Measurements from ENCODE around the gene DCANP1.

DCANP1 gene

GRCh38 chr5:135455876-135456237 is 8.7 kb upstream of the DCANP1 start:
- DNase-seq (ENCODE audit: low read depth): no peak
- no peak for TF ChIP-seq CTCF (conservative IDR thresholded peaks at IDR 0.05; ENCODE audit: low read depth, low read length)
- no peak overlapping the region for H3K4me3 ChIP-seq (ENCODE audit: low read depth, low read length)

GRCh38 chr5:135454946-135455345 is 7.8 kb upstream of the DCANP1 start:
- TF ChIP-seq CTCF (conservative IDR thresholded peaks at IDR 0.05; ENCODE audit: low read depth, low read length): no peak
- no peak overlapping the region for H3K4me3 ChIP-seq (ENCODE audit: low read depth, low read length)
- no peak for DNase-seq (ENCODE audit: low read depth)

GRCh38 chr5:135453613-135454012 is 6.5 kb upstream of the DCANP1 start:
- no peak for DNase-seq (ENCODE audit: low read depth)
- no peak for TF ChIP-seq CTCF (conservative IDR thresholded peaks at IDR 0.05; ENCODE audit: low read depth, low read length)
- no peak overlapping the region for H3K4me3 ChIP-seq (ENCODE audit: low read depth, low read length)

- no peak within 1 kb of the TSS for H3K4me3 ChIP-seq (ENCODE audit: low read depth, low read length)
- no peak for TF ChIP-seq CTCF (conservative IDR thresholded peaks at IDR 0.05; ENCODE audit: low read depth, low read length)
- no peak for DNase-seq (ENCODE audit: low read depth)
Measured at GRCh38 chr5:135452321-135453030, 5.3 kb upstream of the DCANP1 start, which contains the start of gene TIFAB. TSS of gene TIFAB (minus strand) at chr5:135452351. CDS start at chr5:135449939, 2,412 bp downstream.

GRCh38 chr5:135451581-135452320 is 4.6 kb upstream of the DCANP1 start:
- no peak for DNase-seq (ENCODE audit: low read depth)
- no peak overlapping the region for H3K4me3 ChIP-seq (ENCODE audit: low read depth, low read length)
- TF ChIP-seq CTCF (conservative IDR thresholded peaks at IDR 0.05; ENCODE audit: low read depth, low read length): no peak

GRCh38 chr5:135450952-135451351 is 3.8 kb upstream of the DCANP1 start:
- no peak for DNase-seq (ENCODE audit: low read depth)
- TF ChIP-seq CTCF (conservative IDR thresholded peaks at IDR 0.05; ENCODE audit: low read depth, low read length): no peak
- no peak overlapping the region for H3K4me3 ChIP-seq (ENCODE audit: low read depth, low read length)

Data from choroid plexus epithelial cell (primary cell).